ENCODE results near the gene RGS6. TPM values are rescaled to one million over a fixed set of nuclear protein-coding genes. Genes with fewer than 3 reads are reported as not detected.

The RGS6 gene
- total RNA-seq, 2 experiments from 2014 or later = not detected

DNA sequence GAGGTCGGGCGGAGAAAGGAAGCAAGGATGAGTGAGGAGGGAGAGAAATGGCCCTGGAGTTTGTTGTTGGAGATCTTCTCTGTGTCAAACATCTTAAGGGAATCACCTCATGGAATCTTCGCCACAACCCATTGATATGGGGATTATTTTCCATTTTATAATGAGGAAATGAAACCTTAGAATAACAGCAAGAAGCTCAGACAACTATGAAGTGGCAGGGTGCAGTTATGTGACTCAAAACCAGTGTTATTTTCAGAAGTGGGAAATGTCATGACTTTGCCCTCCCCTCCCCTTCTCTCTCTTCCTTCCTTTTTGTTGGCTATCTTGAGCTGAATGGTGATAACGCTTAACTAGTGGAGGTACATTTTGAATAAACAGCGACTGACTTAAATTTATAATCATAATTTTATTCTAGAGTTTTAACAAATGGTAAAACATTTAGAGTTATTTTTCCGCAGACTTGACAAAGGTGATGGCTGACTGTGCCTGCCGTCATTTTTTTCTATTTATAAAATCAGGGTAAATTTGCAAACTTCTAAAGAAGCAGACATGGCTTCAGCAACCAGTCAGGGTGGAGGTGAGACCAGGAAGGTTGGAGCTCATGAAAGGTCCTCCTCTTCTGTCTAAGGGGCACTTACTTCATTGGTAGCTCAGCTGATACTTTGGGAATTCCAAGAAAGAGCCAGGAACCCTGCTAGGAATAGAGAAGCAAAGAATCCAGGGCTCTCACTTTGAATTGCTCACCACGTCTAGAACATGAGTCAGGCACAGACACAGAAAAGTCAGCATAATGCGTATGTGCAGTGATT is 232.4 kb downstream of the RGS6 start:
- TF ChIP-seq, protein P1, sequence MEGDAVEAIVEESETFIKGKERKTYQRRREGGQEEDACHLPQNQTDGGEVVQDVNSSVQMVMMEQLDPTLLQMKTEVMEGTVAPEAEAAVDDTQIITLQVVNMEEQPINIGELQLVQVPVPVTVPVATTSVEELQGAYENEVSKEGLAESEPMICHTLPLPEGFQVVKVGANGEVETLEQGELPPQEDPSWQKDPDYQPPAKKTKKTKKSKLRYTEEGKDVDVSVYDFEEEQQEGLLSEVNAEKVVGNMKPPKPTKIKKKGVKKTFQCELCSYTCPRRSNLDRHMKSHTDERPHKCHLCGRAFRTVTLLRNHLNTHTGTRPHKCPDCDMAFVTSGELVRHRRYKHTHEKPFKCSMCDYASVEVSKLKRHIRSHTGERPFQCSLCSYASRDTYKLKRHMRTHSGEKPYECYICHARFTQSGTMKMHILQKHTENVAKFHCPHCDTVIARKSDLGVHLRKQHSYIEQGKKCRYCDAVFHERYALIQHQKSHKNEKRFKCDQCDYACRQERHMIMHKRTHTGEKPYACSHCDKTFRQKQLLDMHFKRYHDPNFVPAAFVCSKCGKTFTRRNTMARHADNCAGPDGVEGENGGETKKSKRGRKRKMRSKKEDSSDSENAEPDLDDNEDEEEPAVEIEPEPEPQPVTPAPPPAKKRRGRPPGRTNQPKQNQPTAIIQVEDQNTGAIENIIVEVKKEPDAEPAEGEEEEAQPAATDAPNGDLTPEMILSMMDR (IDR thresholded peaks at IDR 0.05) = no peak
- ATAC-seq (ENCODE audit: poor library complexity) (no peak), DNase-seq (peak in 1 of 14 experiments; percentile 6)
- Histone ChIP-seq H3K4me1 (ENCODE audit: insufficient read depth, low read length) (no peaks in the 10 kb centered on the region), H3K9me3 (ENCODE audit: control insufficient read depth in 1 of 2, insufficient read depth in 1 of 2, low read length in 2 of 2) (no peaks in the 10 kb centered on the region), H3K4me3 (ENCODE audit: low read length) (no peak overlapping the region), H3K36me3 (ENCODE audit: insufficient read depth, low read length) (no peaks in the 10 kb centered on the region), H3K27ac (ENCODE audit: low read depth in 1 of 2, low read length in 2 of 2) (no peak overlapping the region), H3K27me3 (ENCODE audit: control insufficient read depth in 1 of 2, insufficient read depth in 2 of 2, low read length in 2 of 2) (peaks cover 0 to 3% of the 10 kb centered on the region in 2 experiments)
- ChIA-PET POLR2A (no interaction called here), CTCF (no interaction called here)
- intact Hi-C loops (cut with DNase I, micrococcal nuclease) = no loop called here
- no peak overlapping the region for H3K4me3 Mint-ChIP-seq
- no peaks in the 10 kb centered on the region for H3K36me3 Mint-ChIP-seq (ENCODE audit: low read depth)
- H3K4me1 Mint-ChIP-seq (ENCODE audit: low read depth) = no peaks in the 10 kb centered on the region
- no peak overlapping the region for H3K27ac Mint-ChIP-seq
- peaks cover 32% of the 10 kb centered on the region for H3K27me3 Mint-ChIP-seq
- peaks cover 2% of the 10 kb centered on the region for H3K9me3 Mint-ChIP-seq

- peaks cover 0 to 3% of the 10 kb centered on the region in 2 experiments for H3K27me3 ChIP-seq (ENCODE audit: control insufficient read depth in 1 of 2, insufficient read depth in 2 of 2, low read length in 2 of 2)
- Mint-ChIP-seq H3K27me3 (peaks cover 38% of the 10 kb centered on the region), H3K27ac (no peak overlapping the region), H3K4me3 (no peak overlapping the region), H3K9me3 (peaks cover 2% of the 10 kb centered on the region), H3K36me3 (ENCODE audit: low read depth) (no peaks in the 10 kb centered on the region), H3K4me1 (ENCODE audit: low read depth) (no peaks in the 10 kb centered on the region)
- POLR2A ChIA-PET = no interaction called here
- no peaks in the 10 kb centered on the region for H3K4me1 ChIP-seq (ENCODE audit: insufficient read depth, low read length)
- no peaks in the 10 kb centered on the region for H3K36me3 ChIP-seq (ENCODE audit: insufficient read depth, low read length)
- H3K9me3 ChIP-seq (ENCODE audit: control insufficient read depth in 1 of 2, insufficient read depth in 1 of 2, low read length in 2 of 2) = no peaks in the 10 kb centered on the region
- TF ChIP-seq, protein P1 (IDR thresholded peaks at IDR 0.05) = no peak
- DNase-seq (no peak), ATAC-seq (ENCODE audit: poor library complexity) (no peak)
- H3K4me3 ChIP-seq (ENCODE audit: low read length) = no peak overlapping the region
- intact Hi-C loops (cut with DNase I, micrococcal nuclease) = no loop called here
- H3K27ac ChIP-seq (ENCODE audit: low read depth in 1 of 2, low read length in 2 of 2) = no peak overlapping the region
- CTCF ChIA-PET = no interaction called here
Observed at GRCh38 chr14:72165229-72165698, 233.0 kb downstream of the RGS6 start.

DNA sequence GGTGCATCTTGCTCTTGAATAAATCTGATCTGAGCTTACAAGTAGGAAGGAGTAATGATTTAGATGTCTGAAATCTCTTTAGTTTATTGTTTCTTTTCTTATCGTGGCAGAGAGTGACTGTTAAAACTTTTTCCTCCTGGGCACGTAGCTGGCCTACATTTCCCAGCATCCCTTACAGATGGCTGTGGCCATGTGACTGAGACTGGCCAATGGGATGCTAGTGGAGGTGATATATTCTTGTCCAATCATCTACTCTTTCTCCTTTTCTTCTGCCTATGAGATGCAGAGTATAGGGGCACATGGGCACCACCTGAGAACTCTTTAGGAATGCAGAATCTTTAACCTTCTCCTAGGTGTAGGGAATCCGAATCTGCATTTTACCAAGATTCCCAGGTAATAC is 237.3 kb downstream of the RGS6 start:
- Mint-ChIP-seq H3K27me3 (peaks cover 32% of the 10 kb centered on the region), H3K9me3 (peaks cover 2% of the 10 kb centered on the region), H3K4me1 (ENCODE audit: low read depth) (no peaks in the 10 kb centered on the region), H3K27ac (no peak overlapping the region), H3K4me3 (no peak overlapping the region), H3K36me3 (ENCODE audit: low read depth) (no peaks in the 10 kb centered on the region)
- Histone ChIP-seq H3K36me3 (ENCODE audit: insufficient read depth, low read length) (no peaks in the 10 kb centered on the region), H3K27ac (ENCODE audit: low read depth in 1 of 2, low read length in 2 of 2) (no peak overlapping the region), H3K4me1 (ENCODE audit: insufficient read depth, low read length) (no peaks in the 10 kb centered on the region), H3K4me3 (ENCODE audit: low read length) (no peak overlapping the region), H3K27me3 (ENCODE audit: control insufficient read depth in 1 of 2, insufficient read depth in 2 of 2, low read length in 2 of 2) (peaks cover 0 to 8% of the 10 kb centered on the region in 2 experiments), H3K9me3 (ENCODE audit: control insufficient read depth in 1 of 2, insufficient read depth in 1 of 2, low read length in 2 of 2) (no peaks in the 10 kb centered on the region)
- intact Hi-C loops (cut with DNase I, micrococcal nuclease) = no loop called here
- TF ChIP-seq, protein P1 (IDR thresholded peaks at IDR 0.05) = no peak
- ChIA-PET CTCF (no interaction called here), POLR2A (no interaction called here)
- DNase-seq (no peak), ATAC-seq (ENCODE audit: poor library complexity) (no peak)

Measured in CD4-positive, alpha-beta T cell (primary cell).